ENCODE results near the gene FASTK.

Gene FASTK

DNA sequence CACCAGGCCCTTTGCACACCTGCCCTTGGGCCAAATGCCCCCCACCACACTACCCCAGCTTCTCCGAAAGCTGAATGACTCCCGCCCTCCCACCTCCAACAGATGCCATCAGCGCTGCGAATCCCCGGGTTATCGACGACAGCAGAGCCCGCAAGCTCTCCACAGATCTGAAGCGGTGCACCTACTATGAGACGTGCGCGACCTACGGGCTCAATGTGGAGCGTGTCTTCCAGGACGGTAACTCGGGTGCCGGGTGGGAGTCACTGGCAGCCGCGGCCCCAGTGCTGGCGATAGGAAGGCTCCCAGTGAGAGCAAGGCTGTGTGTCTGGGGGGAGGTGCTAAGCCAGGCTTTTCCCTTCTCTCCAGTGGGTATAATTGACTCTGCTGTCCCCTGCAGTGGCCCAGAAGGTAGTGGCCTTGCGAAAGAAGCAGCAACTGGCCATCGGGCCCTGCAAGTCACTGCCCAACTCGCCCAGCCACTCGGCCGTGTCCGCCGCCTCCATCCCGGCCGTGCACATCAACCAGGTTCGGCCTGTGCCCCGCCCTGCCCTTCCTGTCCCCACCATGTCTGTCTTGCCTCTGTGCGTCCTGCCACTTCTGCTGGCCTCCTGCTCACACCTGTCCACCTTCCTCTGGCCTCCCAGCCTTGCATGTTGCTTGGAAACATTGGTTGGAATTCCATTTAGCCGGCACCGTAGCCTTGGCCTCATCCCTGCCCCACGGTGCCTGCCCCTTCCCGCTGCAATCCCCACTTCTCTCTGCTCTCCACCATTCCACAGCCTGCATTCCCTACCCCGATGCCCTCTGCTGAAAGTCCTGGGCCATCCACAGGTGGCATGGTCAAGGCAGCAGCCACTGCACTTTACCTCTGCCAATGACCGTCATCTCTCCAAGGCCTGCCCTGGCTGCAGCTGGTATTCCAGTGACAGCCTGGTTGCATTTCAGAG lies 37.8 kb upstream of the FASTK start:
- no peak for DNase-seq (ENCODE audit: extremely low read depth in 1 of 2, low read depth in 1 of 2)

DNA sequence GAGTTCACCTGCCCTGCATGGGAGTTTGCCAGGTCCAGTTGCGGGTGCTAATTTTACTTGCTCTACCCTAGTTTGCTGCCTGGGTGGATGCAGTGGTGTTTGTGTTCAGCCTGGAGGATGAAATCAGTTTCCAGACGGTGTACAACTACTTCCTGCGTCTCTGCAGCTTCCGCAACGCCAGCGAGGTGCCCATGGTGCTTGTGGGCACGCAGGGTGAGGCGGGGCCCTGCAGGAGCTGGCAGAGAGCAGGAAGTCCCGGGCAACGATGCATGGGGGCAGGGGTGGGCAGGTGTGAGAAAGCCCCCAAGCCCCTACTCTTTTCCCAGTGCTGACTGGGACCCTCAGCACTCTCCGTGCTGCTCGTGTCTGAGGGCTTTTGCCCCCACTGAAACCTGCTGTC lies 37.0 kb upstream of the FASTK start:
- peak in 1 of 2 donors; percentile 14 for DNase-seq (ENCODE audit: extremely low read depth in 1 of 2, low read depth in 1 of 2)

DNA sequence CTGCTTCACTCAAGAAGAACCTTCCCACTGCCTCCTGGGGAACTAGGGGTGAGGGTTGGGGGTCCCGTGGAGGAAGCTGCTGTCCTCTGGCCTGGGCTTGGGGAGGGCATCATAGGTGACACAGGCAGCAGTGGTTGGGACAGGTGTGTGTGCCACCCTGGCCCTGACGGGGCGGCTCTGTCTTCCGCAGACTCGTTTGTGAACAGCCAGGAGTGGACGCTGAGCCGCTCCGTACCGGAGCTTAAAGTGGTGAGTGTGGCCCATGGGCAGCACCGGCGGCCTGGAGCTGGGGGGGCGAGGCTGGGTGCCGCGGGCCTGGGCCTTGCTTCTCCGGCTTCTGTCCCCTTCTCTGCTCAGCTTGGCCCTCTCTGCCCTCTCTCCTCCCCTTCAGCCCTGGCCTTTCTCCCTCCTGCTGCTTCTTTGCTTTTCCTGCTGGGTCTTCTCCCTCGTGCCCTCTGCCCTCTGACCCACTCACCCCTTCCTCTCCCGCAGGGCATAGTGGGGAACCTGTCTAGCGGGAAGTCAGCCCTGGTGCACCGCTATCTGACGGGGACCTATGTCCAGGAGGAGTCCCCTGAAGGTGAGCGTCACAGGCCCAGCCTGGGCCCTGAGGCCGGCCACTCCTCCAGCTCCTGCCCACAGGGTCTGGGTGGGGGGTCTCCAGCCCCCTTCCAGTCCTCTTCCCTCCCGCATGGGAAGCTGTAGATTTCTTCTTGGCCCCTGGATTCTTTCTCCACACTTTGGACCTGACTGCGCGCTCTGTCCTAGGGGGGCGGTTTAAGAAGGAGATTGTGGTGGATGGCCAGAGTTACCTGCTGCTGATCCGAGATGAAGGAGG lies 36.2 kb upstream of the FASTK start:
- DNase-seq (ENCODE audit: extremely low read depth in 1 of 2, low read depth in 1 of 2), result no peak

DNA sequence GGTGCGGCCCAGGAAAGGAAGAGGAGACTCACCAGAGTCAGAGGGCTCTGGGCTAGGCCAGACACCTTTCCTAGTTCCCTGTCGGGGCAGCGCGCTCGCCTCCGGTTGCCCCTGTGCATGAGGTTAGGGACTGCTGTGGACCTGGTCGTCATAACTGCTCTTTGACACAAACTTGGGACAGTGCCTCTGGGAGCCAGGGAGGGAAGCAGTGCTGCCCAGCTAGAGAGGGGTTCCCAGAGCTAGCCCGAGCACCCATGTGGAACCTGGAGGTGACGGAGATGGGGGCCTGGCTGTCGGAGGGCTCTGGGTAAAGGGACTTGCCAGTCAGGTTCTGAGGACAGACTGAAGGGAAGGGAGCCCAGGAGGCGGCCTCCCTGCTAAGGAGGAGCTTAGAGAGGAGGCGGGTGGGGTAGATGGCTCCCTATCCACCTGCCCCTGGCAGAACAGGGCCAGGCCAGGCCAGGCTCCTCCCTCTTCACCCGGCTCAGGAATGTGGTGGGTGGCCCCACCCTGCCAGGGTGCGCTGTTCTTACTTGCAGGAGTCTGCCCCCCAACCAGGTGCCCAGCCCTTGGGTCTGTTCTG lies 35.3 kb upstream of the FASTK start:
- DNase-seq (ENCODE audit: extremely low read depth in 1 of 2, low read depth in 1 of 2), result no peak

DNA sequence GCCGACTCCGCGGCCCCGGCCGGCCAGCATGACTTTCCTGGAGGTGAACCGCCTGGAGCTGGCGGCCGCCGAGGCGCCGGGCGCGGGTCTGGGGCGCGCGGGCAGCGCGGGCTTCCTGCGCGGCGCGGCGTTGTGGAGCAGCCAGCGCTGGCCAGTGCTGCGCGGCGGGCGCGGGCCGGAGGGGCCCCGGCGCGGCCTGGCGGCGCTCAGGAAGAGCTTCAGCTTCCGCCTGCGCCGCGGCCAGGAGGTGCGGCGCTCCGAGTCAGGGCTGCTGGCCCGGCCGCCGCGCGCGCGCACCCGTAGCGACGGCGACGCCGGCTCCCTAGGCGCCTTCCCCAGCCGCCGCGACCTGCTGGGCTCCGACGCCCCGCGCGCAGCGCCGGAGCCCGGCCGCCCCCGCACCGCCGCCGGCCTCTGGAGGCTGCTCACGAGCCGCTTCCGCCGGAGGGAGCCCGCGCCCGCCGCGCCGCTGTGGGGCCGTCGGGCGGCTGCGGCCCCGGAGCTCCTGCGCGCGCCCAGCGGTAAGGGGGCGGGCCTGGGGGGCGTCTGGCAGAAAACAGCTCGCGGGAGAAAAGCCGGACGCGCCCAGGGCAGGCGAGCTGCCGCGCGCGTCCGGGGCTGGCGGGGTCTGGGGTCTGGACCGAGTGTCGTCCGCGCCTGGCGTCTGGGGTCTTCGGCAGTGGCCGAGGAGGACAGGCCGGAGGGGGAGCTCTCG lies 34.7 kb upstream of the FASTK start:
- DNase-seq (ENCODE audit: extremely low read depth in 1 of 2, low read depth in 1 of 2), result no peak

DNA sequence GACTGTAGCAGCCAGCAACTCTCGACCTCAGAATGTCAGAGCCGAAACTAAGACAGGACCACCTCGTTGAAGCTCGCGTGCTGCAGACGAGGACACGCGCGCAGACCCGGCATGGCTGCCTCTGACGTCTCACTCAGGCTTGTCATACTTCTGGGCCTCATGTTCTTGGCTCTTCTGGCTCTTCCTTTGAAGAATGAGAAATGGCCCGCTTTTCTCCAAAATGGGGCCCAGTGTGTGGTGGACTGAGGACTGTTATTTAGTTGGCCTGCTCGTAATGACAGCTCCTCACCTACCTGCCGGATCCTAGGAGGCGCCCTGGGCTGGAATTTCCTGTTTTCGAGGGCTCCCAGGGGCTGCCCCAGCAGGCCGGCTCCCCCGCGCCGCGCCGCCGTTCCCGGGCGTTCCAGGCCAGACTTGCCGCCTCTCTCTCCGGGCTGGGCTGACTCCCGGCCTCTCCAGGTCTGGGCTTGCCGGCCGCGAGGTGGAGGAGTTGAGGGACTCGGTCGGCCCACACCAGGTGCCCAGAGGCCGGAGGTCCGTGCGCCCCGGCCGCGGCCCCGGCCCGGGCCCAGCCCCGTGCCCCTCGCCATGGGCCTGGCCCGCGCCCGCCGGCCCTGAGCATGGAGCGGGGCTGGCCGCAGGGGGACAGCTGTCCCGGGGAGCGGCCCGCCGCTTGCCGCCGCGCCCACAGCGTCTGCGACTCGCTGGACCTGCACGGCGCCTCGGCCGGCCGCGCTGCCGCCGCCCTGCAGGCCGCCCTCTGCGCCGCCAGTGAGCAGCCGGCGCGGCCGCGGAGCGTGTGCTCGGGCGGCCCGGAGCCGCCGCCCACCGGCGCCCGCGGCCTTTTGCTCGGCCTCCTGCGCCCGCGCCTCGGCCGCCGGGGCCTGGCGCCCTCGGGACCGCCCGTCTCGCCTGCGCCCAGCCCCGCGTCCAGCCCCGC lies 33.8 kb upstream of the FASTK start:
- no peak for DNase-seq (ENCODE audit: extremely low read depth in 1 of 2, low read depth in 1 of 2)

DNA sequence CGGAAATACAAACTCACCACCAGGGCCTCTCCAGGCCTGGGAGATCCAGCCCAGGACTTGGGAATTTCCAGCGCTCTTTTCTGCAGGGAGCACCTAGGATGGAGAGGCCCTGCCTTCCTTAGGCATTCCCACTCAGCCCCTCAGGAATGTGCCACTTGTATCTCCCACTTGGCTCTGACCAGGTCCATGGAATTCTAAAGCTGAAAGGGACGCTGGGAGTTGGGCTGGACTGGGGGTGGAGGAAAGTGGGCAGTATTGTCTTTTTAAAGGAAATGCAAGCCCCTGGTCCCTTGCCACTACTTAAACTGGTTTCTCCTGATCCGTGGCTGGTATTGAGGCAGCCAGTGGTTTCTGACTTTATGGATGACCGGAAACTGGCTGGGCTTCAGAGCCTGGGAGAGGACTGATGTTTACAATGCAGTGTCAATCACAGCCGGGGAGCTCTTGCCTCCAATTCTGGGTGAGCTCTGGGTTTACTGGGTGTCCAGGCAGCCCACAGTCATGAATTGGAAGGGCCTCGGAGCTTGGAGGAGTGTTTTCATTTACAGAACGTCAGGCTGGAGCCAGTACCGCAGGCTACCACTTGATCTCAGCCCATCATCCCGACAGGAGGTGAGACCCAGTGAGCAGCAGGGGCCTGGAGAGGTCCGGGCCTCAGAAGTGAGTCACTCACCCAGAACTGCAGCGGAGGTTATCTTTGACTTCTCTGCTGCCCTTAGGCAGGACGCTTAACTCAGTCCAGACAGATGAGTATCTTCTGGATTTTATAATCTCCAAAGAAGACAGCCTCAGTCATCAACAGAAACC lies 32.9 kb upstream of the FASTK start:
- no peak for DNase-seq (ENCODE audit: extremely low read depth in 1 of 2, low read depth in 1 of 2)

DNA sequence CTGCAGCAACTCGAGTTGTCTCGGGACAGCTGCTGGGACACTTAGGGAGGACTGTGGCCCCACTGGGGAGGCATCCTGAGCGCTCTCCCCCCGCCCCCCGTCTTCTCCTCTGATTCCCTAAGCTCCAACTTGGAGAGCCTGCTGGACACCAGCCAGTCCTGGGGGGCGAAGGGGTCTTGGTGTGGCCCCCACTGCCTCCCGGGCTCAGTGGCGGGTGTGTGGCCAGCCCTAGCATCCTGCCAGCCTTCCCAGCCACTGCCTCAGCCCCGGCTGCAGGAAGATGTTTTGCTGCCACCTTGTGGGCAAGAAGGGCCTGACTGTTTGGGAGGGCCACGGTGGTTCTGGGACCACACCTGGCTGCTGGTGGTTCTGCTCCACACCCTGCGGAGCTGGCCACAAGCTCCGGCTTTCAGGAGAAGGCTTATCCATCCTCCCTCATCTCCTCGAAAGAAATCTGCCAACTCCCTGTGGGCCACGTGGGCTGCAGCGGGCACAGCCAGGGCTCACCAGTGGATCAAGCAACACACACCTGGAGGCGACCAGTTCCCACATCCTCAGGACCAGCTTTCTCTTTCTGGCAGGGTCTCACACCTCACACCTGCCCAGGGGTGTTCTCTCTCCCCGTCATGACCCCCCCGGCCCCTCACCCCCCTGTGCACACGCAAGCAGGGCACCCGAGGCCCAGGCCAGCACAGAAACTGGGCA lies 30.5 kb upstream of the FASTK start:
- DNase-seq (ENCODE audit: extremely low read depth in 1 of 2, low read depth in 1 of 2), result peak; percentile 46 to 58

DNA sequence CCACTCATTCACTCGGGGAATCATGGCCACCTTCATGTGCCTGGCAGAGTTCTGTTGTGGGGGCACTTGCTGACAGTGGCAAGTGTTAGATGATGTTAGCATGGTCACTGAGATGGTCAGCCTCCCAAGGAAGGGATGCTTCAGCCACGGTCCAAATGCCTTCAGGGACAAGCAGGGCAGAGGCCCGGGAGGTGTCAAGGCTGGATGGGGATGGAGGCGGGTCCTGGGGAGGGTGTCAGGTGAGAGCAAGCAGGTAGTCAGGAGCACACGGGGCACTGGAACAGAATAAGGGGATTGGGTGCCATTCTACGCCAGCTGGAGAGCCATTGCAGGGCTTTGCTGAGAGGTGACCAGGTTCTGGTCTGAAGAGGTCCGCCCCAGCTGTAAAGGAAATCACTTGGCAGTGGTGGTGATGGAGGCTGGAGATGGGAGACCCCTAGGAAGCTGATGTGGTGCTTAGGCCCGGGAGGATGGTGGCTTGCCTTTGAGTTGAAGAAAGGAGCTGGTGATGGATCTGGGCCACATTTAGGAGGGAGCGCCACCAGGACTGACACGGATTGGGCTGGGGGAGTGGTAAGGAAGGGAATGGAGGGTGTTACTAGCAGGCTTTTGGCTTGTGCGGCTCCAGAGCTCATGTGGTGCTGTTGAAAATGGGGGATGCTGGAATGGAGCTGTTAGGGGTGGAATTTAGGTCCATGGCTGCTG lies 29.8 kb upstream of the FASTK start:
- DNase-seq (ENCODE audit: extremely low read depth in 1 of 2, low read depth in 1 of 2), result no peak

DNA sequence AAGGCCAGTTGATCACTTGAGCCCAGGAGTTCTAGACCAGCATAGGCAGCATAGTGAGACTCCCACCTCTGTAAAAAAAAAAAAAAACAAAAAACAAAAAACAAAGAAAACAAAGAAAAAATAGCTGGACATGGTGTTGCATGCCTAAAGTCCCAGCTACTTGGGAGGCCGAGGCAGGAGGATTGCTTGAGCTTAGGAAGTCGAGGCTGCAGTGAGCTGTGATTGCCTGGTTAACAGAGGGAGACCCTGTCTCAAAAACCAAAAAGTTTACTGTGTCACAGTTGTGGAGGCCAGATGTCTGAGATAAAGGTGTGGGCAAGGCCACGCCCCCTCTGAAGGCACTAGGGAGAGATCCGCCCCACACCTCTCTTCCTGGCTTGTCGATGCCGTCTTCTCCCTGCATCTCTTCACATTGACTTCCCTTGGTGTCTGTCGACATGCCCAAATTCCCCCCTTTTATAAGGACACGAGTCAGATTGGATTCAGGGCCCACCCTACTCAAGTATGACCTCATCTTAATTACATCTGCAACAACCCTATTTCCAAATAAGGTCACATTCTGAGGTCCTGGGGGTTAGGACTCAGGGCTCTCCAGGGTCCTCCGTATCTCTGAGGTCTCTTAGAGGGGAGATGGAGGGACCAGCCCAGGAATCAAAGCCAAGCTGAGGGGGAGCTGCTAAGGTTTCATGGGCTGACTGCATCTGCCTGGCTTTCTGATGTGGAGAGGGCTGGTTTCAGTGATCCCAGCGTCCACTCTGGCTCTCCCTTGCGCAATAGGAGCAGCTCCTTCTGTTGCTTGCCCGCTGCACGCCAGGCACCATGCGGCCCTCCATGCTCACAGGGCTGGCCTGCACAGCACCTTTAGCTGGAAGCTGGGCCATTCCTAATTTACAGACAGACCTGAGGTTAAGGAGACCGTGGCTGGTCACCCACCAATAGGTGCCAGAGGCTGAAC lies 28.8 kb upstream of the FASTK start:
- DNase-seq (ENCODE audit: extremely low read depth in 1 of 2, low read depth in 1 of 2), result no peak

DNA sequence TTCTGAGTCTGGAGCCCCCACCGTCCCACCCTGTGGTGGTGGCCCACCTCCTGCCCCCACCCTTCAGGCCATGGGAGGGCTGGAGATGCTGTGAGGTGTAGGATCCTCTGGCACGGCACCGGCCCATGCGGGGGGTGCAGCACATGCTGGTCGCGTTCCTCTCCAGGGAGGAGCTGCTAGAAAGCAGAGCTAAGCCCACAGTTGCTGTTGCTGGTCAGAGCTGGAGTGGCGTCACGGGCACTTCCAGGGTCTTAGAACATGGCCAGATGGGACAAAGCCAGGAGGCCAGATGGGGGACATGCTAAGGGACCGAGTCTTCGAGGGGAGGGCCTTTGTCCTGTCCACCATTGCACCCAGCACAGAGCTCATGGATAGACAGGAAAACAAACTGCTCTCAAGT lies 27.3 kb upstream of the FASTK start:
- DNase-seq (ENCODE audit: extremely low read depth in 1 of 2, low read depth in 1 of 2), result no peak

DNA sequence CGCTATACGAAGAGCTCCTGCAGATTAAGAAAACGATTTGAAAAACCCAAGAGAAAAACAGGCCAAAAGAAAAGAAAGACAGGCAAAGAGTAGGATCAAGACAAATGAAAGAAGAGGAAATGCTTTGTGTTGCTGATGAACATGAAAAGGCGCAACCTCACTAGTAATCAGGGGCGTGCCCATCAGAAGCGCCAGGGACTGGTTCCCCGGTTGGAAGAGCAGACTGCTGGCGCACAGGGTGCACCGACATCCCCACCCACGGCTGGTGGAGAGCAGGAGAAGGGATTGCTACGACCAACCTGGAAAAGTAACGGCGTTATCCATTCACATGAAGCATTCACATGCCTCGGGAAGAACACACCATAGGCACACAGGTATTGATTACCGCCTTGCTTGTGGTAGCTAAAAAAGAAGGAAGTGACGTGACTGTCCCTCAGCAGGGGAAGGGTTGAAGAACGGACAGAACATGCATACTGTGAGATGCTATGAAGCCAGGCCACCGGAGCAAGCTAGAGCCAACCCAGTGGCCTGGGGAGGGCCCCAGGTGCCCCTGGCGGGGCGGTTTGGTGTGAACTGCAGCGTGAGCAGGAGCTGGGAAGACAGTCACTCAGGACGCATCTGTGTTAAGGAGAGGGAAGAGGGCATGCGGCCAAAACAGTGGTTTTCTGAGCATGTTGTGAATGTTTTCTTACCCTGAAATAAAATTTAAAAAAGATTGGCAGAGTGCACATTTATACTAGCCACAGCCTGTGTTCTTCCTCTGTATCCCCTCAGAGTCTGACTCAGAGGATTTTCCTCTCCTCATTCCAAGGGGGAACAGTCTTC lies 24.0 kb upstream of the FASTK start:
- no peak for DNase-seq (ENCODE audit: extremely low read depth in 1 of 2, low read depth in 1 of 2)

DNA sequence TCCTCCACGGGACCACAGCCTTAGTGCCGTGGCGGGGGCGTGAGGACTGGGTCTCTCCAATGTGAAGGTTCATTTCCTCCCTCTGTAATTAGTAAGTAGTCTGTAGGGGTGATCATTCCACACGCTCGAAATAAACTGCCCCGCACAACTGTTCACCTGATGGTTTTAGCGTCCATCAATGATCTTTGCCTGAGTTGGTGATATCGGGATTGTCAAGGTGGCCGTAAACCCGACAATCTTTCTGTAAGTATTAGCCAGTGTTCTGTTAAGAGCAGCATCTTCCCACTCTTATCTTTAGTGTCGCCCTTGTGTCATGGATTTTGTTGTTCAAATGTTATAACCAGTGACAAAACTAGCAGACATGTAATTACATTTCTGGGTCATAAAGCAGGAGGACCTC lies 23.4 kb upstream of the FASTK start:
- no peak for DNase-seq (ENCODE audit: extremely low read depth in 1 of 2, low read depth in 1 of 2)

DNA sequence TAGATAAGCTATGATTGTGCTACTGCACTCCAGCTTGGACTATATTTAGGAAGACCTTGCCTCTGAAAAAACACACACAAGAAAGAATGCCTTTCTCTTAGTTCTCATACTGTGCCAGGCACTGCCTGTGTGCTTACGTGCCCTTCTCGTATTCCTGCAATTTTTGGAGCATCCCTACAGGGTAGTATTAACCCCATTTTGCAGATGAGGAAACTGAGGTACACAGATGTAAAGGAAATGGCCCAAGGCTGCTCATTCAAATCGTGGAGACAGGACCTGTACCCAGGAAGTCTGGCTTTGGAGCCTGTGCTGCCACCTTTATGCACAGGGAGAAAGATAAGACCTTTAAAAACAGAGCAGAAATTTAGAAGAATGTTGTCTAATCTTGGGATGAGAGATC lies 22.4 kb upstream of the FASTK start:
- no peak for DNase-seq (ENCODE audit: extremely low read depth in 1 of 2, low read depth in 1 of 2)

DNA sequence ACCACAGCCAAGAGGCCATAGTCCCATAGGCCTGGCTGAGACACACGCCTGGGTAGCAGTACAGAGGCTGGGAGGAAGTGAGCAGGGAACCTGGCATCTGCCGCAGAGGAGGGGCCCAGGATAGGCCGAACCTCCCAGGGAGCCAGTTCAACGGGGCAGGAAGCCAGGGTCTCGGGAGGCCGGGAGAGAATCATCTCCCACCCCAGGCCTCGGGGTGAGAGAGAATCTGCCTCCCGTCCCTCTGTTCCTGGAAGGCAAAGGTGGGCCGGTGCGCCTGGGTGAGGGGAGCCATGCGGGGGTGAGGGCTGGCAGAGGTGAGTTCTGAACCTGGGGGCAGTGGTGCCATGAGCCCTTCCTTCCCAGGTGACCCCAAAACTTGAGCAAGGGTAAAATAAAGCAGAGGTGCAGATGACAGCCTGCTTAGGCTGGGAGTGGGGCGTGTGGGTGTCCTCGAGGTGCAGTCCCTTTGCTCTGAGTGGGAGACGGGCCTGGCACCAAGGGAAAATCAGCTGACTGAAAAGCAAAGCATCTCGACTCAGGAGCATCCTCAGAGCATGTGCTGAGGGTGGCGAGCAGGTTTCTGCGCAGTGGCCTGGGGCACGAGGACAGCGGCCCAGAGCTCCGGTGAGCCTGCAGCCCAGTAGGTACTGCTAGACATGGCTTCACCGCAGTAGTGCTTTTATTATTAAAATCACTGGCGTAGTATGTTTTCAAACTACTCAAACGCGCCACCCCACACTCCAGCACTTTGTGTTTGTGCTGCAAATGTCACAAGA lies 21.2 kb upstream of the FASTK start:
- DNase-seq (ENCODE audit: extremely low read depth in 1 of 2, low read depth in 1 of 2), result no peak
